ENCODE data around the gene ZNF207.

- TF ChIP-seq CTCF (IDR thresholded peaks at IDR 0.05; ENCODE audit: low read depth, low read length), result no peak
- no peak for TF ChIP-seq EZH2phosphoT487 (IDR thresholded peaks at IDR 0.05; ENCODE audit: low read depth)
Measured at GRCh38 chr17:32341857-32342602, 7.9 kb upstream of the ZNF207 start, which contains the start of gene C17orf75.
